ENCODE results near the gene ZFAND2B. TPM values are rescaled to one million over a fixed set of nuclear protein-coding genes. Genes with fewer than 3 reads are reported as not detected.

ZFAND2B gene
- total RNA-seq, 6 donors from 2014 or later, result 38.7 to 59.7 (median 43.3) TPM

- WGBS, 2 donors, result 93 to 96% methylated on average over 4 to 10 of the region's 10 CpGs
- TF ChIP-seq CTCF (IDR thresholded peaks at IDR 0.05) (no peak), POLR2AphosphoS5 (IDR thresholded peaks at IDR 0.05) (no peak), POLR2A (IDR thresholded peaks at IDR 0.05) (no peak), EP300 (IDR thresholded peaks at IDR 0.05) (no peak)
- Histone ChIP-seq H3K27me3 (no peaks in the 10 kb centered on the region), H3K27ac (peak overlapping the region; percentile 91 to 96 (median 96)), H3K9me3 (no peaks in the 10 kb centered on the region), H3K36me3 (peaks cover 2 to 37% (median 11%) of the 10 kb centered on the region in 4 donors), H3K4me1 (peaks cover 57 to 72% (median 58%) of the 10 kb centered on the region in 4 donors), H3K4me3 (peak overlapping the region in 1 of 4 donors; percentile 82)
- no peak for DNase-seq
- no peak for ATAC-seq (ENCODE audit: low FRiP score in 2 of 2)
Observed at GRCh38 chr2:219246559-219246958, 40.0 kb downstream of the ZFAND2B start.

- Histone ChIP-seq H3K27me3 (no peaks in the 10 kb centered on the region), H3K4me1 (peaks cover 61 to 86% (median 69%) of the 10 kb centered on the region in 4 donors), H3K27ac (peak overlapping the region; percentile 77 to 96 (median 96)), H3K9me3 (no peaks in the 10 kb centered on the region), H3K4me3 (peak overlapping the region in 2 of 4 donors; percentile 9 to 18), H3K36me3 (peaks cover 2 to 37% (median 11%) of the 10 kb centered on the region in 4 donors)
- ATAC-seq (ENCODE audit: low FRiP score in 2 of 2) (no peak), DNase-seq (peak in 1 of 2 donors; percentile 58)
- no peak for TF ChIP-seq POLR2A (IDR thresholded peaks at IDR 0.05)
- no peak for TF ChIP-seq CTCF (IDR thresholded peaks at IDR 0.05)
- no peak for TF ChIP-seq EP300 (IDR thresholded peaks at IDR 0.05)
- peak; percentile 70 to 74 for TF ChIP-seq POLR2AphosphoS5 (IDR thresholded peaks at IDR 0.05)
- WGBS, 2 donors, result 79 to 87% methylated on average over 16 to 17 of the region's 17 CpGs
Observed at GRCh38 chr2:219247678-219248642, 41.4 kb downstream of the ZFAND2B start.

GRCh38 chr2:219248845-219249202 lies 42.2 kb downstream of the ZFAND2B start:
- 66 to 74% methylated on average over 2 of the region's 2 CpGs for WGBS, 2 donors
- no peak for ATAC-seq (ENCODE audit: low FRiP score in 2 of 2)
- peak overlapping the region in 3 of 4 donors; percentile 12 to 31 (median 18) for H3K4me3 ChIP-seq

GRCh38 chr2:219249203-219249980 lies 42.8 kb downstream of the ZFAND2B start:
- Histone ChIP-seq H3K4me1 (peaks cover 74 to 94% (median 81%) of the 10 kb centered on the region in 4 donors), H3K27me3 (no peaks in the 10 kb centered on the region), H3K4me3 (peak overlapping the region in 3 of 4 donors; percentile 12 to 31 (median 18)), H3K27ac (peak overlapping the region; percentile 77 to 96 (median 96)), H3K36me3 (peaks cover 2 to 37% (median 11%) of the 10 kb centered on the region in 4 donors), H3K9me3 (no peaks in the 10 kb centered on the region)
- TF ChIP-seq CTCF (IDR thresholded peaks at IDR 0.05), result peak in 1 of 6 experiments; percentile 5
- TF ChIP-seq EP300 (IDR thresholded peaks at IDR 0.05), result no peak
- TF ChIP-seq POLR2A (IDR thresholded peaks at IDR 0.05), result peak in 2 of 4 donors; percentile 48 to 67
- peak; percentile 71 to 82 for TF ChIP-seq POLR2AphosphoS5 (IDR thresholded peaks at IDR 0.05)
- ATAC-seq (ENCODE audit: low FRiP score in 2 of 2) (peak; percentile 7 to 74), DNase-seq (peak in 1 of 2 donors; percentile 93)
- 12% methylated on average over 7 of the region's 7 CpGs; no CpG with 5 or more reads in 1 of the 2 donors for WGBS, 2 donors

More at GRCh38 chr2:219248845-219249202, 42.2 kb downstream of the ZFAND2B start:
- peak overlapping the region; percentile 77 to 96 (median 96) for H3K27ac ChIP-seq
- DNase-seq, result no peak
- peaks cover 2 to 37% (median 11%) of the 10 kb centered on the region in 4 donors for H3K36me3 ChIP-seq
- H3K9me3 ChIP-seq, result no peaks in the 10 kb centered on the region
- no peaks in the 10 kb centered on the region for H3K27me3 ChIP-seq
- TF ChIP-seq POLR2A (IDR thresholded peaks at IDR 0.05), result no peak
- no peak for TF ChIP-seq CTCF (IDR thresholded peaks at IDR 0.05)
- TF ChIP-seq POLR2AphosphoS5 (IDR thresholded peaks at IDR 0.05), result no peak
- TF ChIP-seq EP300 (IDR thresholded peaks at IDR 0.05), result no peak
- H3K4me1 ChIP-seq, result peaks cover 70 to 95% (median 77%) of the 10 kb centered on the region in 4 donors

All from upper lobe of left lung (tissue), 6 donors.